NCI-H345 treated with DMSO at 0.1 percent for 48 hours (cell line): ENCODE results near the gene PRKN.

Source experiments
- DNase-seq: peaks from one replicate; lab custom pipeline; 2025; ENCODE audit not compliant: unreplicated experiment; lab: John Stamatoyannopoulos, UW

PRKN gene

GRCh38 chr6:162711376-162711775 is 16.2 kb downstream of the PRKN start:
- no peak for DNase-seq

- DNase-seq = no peak
These were observed 16.6 kb downstream of the PRKN start for GRCh38 chr6:162710936-162711335.

- no peak for DNase-seq
These were observed 17.1 kb downstream of the PRKN start for GRCh38 chr6:162710419-162710818.

- no peak for DNase-seq
These were observed 18.1 kb downstream of the PRKN start for GRCh38 chr6:162709431-162709830.

- DNase-seq = no peak
These were observed 18.6 kb downstream of the PRKN start for GRCh38 chr6:162708971-162709370.

- no peak for DNase-seq
These were observed 21.3 kb downstream of the PRKN start for GRCh38 chr6:162706232-162706631.

- DNase-seq = no peak
These were observed 21.8 kb downstream of the PRKN start for GRCh38 chr6:162705736-162706135.

- no peak for DNase-seq
These were observed 23.6 kb downstream of the PRKN start for GRCh38 chr6:162704001-162704400.

- DNase-seq = no peak
These were observed 25.1 kb downstream of the PRKN start for GRCh38 chr6:162702446-162702845.

- DNase-seq = no peak
These were observed 26.0 kb downstream of the PRKN start for GRCh38 chr6:162701551-162701950.

GRCh38 chr6:162700966-162701365 is 26.6 kb downstream of the PRKN start:
- no peak for DNase-seq

GRCh38 chr6:162699961-162700360 is 27.6 kb downstream of the PRKN start:
- no peak for DNase-seq

- no peak for DNase-seq
These were observed 29.1 kb downstream of the PRKN start for GRCh38 chr6:162698440-162698839.

GRCh38 chr6:162697872-162698403 is 29.6 kb downstream of the PRKN start:
- no peak for DNase-seq

- no peak for DNase-seq
These were observed 37.4 kb downstream of the PRKN start for GRCh38 chr6:162690158-162690557.

- no peak for DNase-seq
These were observed 38.7 kb downstream of the PRKN start for GRCh38 chr6:162688751-162689345.

- no peak for DNase-seq
These were observed 42.0 kb downstream of the PRKN start for GRCh38 chr6:162685586-162685985.

GRCh38 chr6:162684961-162685360 is 42.6 kb downstream of the PRKN start:
- no peak for DNase-seq

- no peak for DNase-seq
These were observed 43.5 kb downstream of the PRKN start for GRCh38 chr6:162684052-162684451.

- DNase-seq = no peak
These were observed 44.4 kb downstream of the PRKN start for GRCh38 chr6:162683135-162683534.

- no peak for DNase-seq
These were observed 46.1 kb downstream of the PRKN start for GRCh38 chr6:162681447-162681846.

- no peak for DNase-seq
These were observed 46.7 kb downstream of the PRKN start for GRCh38 chr6:162680871-162681270.

- no peak for DNase-seq
These were observed 47.2 kb downstream of the PRKN start for GRCh38 chr6:162680367-162680766.
